ENCODE measurements around the gene ALKBH5. TPM values are rescaled to one million over a fixed set of nuclear protein-coding genes. Genes with fewer than 3 reads are reported as not detected.

ALKBH5 gene
- total and polyA plus RNA-seq, 7 experiments from 2014 or later: 97.4 to 154 (median 116) TPM

- peak overlapping the region in 1 of 9 donors; percentile 19 for H3K27ac Mint-ChIP-seq
- H3K4me3 Mint-ChIP-seq: no peak overlapping the region
- H3K27me3 ChIP-seq (ENCODE audit: control insufficient read depth in 2 of 2, insufficient read depth in 2 of 2, low read length in 2 of 2): no peaks in the 10 kb centered on the region
Observed at GRCh38 chr17:18173740-18174139, 9.9 kb upstream of the ALKBH5 start.

GRCh38 chr17:18176176-18176575, 7.5 kb upstream of the ALKBH5 start:
- Mint-ChIP-seq H3K27me3 (no peaks in the 10 kb centered on the region), H3K4me1 (peaks cover 0 to 8% (median 1%) of the 10 kb centered on the region in 7 donors), H3K4me3 (no peak overlapping the region), H3K36me3 (no peaks in the 10 kb centered on the region), H3K9me3 (no peaks in the 10 kb centered on the region), H3K27ac (no peak overlapping the region)
- CTCF ChIA-PET: no interaction called here
- no peak for DNase-seq
- no peaks in the 10 kb centered on the region for H3K36me3 ChIP-seq (ENCODE audit: control insufficient read depth in 2 of 3, insufficient read depth in 3 of 3, low read length in 3 of 3)
- H3K4me1 ChIP-seq (ENCODE audit: control insufficient read depth in 2 of 2, insufficient read depth in 2 of 2, low read length in 2 of 2): no peaks in the 10 kb centered on the region
- H3K27ac ChIP-seq (ENCODE audit: low read depth, low read length): no peak overlapping the region
- no peaks in the 10 kb centered on the region for H3K9me3 ChIP-seq (ENCODE audit: control insufficient read depth in 2 of 3, low read length in 3 of 3)
- H3K4me3 ChIP-seq (ENCODE audit: low read length): no peak overlapping the region
- intact Hi-C loops (cut with micrococcal nuclease): no loop called here
- peak; percentile 68 for ATAC-seq
- no peaks in the 10 kb centered on the region for H3K27me3 ChIP-seq (ENCODE audit: control insufficient read depth in 2 of 2, insufficient read depth in 2 of 2, low read length in 2 of 2)
- POLR2A ChIA-PET: no interaction called here

More at GRCh38 chr17:18173740-18174139, 9.9 kb upstream of the ALKBH5 start:
- Mint-ChIP-seq H3K27me3 (no peaks in the 10 kb centered on the region), H3K4me1 (peaks cover 0 to 6% (median 0%) of the 10 kb centered on the region in 7 donors), H3K36me3 (no peaks in the 10 kb centered on the region), H3K9me3 (no peaks in the 10 kb centered on the region)
- ChIA-PET POLR2A (no interaction called here), CTCF (no interaction called here)
- no peak for ATAC-seq
- Histone ChIP-seq H3K27ac (ENCODE audit: low read depth, low read length) (no peak overlapping the region), H3K36me3 (ENCODE audit: control insufficient read depth in 2 of 3, insufficient read depth in 3 of 3, low read length in 3 of 3) (no peaks in the 10 kb centered on the region), H3K4me3 (ENCODE audit: low read length) (no peak overlapping the region), H3K9me3 (ENCODE audit: control insufficient read depth in 2 of 3, low read length in 3 of 3) (no peaks in the 10 kb centered on the region), H3K4me1 (ENCODE audit: control insufficient read depth in 2 of 2, insufficient read depth in 2 of 2, low read length in 2 of 2) (no peaks in the 10 kb centered on the region)
- intact Hi-C loops (cut with micrococcal nuclease): no loop called here
- DNase-seq: no peak

GRCh38 chr17:18177133-18177532, 6.5 kb upstream of the ALKBH5 start:
- no peak overlapping the region for H3K4me3 ChIP-seq (ENCODE audit: low read length)
- intact Hi-C loops (cut with micrococcal nuclease): no loop called here
- H3K9me3 ChIP-seq (ENCODE audit: control insufficient read depth in 2 of 3, low read length in 3 of 3): no peaks in the 10 kb centered on the region
- Mint-ChIP-seq H3K4me3 (no peak overlapping the region), H3K36me3 (no peaks in the 10 kb centered on the region), H3K27ac (peak overlapping the region in 1 of 9 donors; percentile 68), H3K4me1 (peaks cover 2 to 17% (median 5%) of the 10 kb centered on the region in 7 donors), H3K9me3 (no peaks in the 10 kb centered on the region), H3K27me3 (no peaks in the 10 kb centered on the region)
- ChIA-PET POLR2A (no interaction called here), CTCF (no interaction called here)
- no peaks in the 10 kb centered on the region for H3K36me3 ChIP-seq (ENCODE audit: control insufficient read depth in 2 of 3, insufficient read depth in 3 of 3, low read length in 3 of 3)
- H3K27me3 ChIP-seq (ENCODE audit: control insufficient read depth in 2 of 2, insufficient read depth in 2 of 2, low read length in 2 of 2): no peaks in the 10 kb centered on the region
- H3K27ac ChIP-seq (ENCODE audit: low read depth, low read length): no peak overlapping the region
- DNase-seq (no peak), ATAC-seq (no peak)
- H3K4me1 ChIP-seq (ENCODE audit: control insufficient read depth in 2 of 2, insufficient read depth in 2 of 2, low read length in 2 of 2): peaks cover 0 to 4% of the 10 kb centered on the region in 2 donors

- ChIA-PET POLR2A (no interaction called here), CTCF (no interaction called here)
- H3K4me1 ChIP-seq (ENCODE audit: control insufficient read depth in 2 of 2, insufficient read depth in 2 of 2, low read length in 2 of 2): peaks cover 3 to 9% of the 10 kb centered on the region in 2 donors
- H3K36me3 Mint-ChIP-seq: no peaks in the 10 kb centered on the region
- no peak overlapping the region for H3K4me3 Mint-ChIP-seq
- peaks cover 6 to 19% (median 10%) of the 10 kb centered on the region in 7 donors for H3K4me1 Mint-ChIP-seq
- no peaks in the 10 kb centered on the region for H3K9me3 ChIP-seq (ENCODE audit: control insufficient read depth in 2 of 3, low read length in 3 of 3)
- H3K4me3 ChIP-seq (ENCODE audit: low read length): no peak overlapping the region
- ATAC-seq: no peak
- no peaks in the 10 kb centered on the region for H3K36me3 ChIP-seq (ENCODE audit: control insufficient read depth in 2 of 3, insufficient read depth in 3 of 3, low read length in 3 of 3)
- H3K27me3 Mint-ChIP-seq: no peaks in the 10 kb centered on the region
- no peaks in the 10 kb centered on the region for H3K9me3 Mint-ChIP-seq
- no peaks in the 10 kb centered on the region for H3K27me3 ChIP-seq (ENCODE audit: control insufficient read depth in 2 of 2, insufficient read depth in 2 of 2, low read length in 2 of 2)
- no peak overlapping the region for H3K27ac Mint-ChIP-seq
- no peak for DNase-seq
- intact Hi-C loops (cut with micrococcal nuclease): no loop called here
- H3K27ac ChIP-seq (ENCODE audit: low read depth, low read length): no peak overlapping the region
Observed at GRCh38 chr17:18177722-18178121, 5.9 kb upstream of the ALKBH5 start.

GRCh38 chr17:18179196-18179595, 4.4 kb upstream of the ALKBH5 start:
- peaks cover 0 to 4% (median 0%) of the 10 kb centered on the region in 11 donors for H3K9me3 Mint-ChIP-seq
- DNase-seq: no peak
- ChIA-PET CTCF (no interaction called here), POLR2A (interaction anchor here (0.6 kb wide), 1 partner anchor 771 kb away, joined by 3 read pairs; no protein-coding TSS in a partner anchor)
- peaks cover 7 to 21% (median 10%) of the 10 kb centered on the region in 7 donors for H3K4me1 Mint-ChIP-seq
- Histone ChIP-seq H3K9me3 (ENCODE audit: control insufficient read depth in 2 of 3, low read length in 3 of 3) (no peaks in the 10 kb centered on the region), H3K4me1 (ENCODE audit: control insufficient read depth in 2 of 2, insufficient read depth in 2 of 2, low read length in 2 of 2) (peaks cover 3 to 9% of the 10 kb centered on the region in 2 donors), H3K4me3 (ENCODE audit: low read length) (no peak overlapping the region), H3K27ac (ENCODE audit: low read depth, low read length) (no peak overlapping the region), H3K36me3 (ENCODE audit: control insufficient read depth in 2 of 3, insufficient read depth in 3 of 3, low read length in 3 of 3) (peaks cover 0 to 4% (median 0%) of the 10 kb centered on the region in 3 experiments), H3K27me3 (ENCODE audit: control insufficient read depth in 2 of 2, insufficient read depth in 2 of 2, low read length in 2 of 2) (no peaks in the 10 kb centered on the region)
- ATAC-seq: no peak
- peak overlapping the region in 2 of 9 donors; percentile 45 to 67 for H3K27ac Mint-ChIP-seq
- H3K4me3 Mint-ChIP-seq: no peak overlapping the region
- H3K27me3 Mint-ChIP-seq: peaks cover 0 to 3% (median 0%) of the 10 kb centered on the region in 5 donors
- no peaks in the 10 kb centered on the region for H3K36me3 Mint-ChIP-seq
- intact Hi-C loops (cut with micrococcal nuclease): no loop called here

GRCh38 chr17:18179804-18180203, 3.8 kb upstream of the ALKBH5 start:
- Mint-ChIP-seq H3K27me3 (peaks cover 0 to 3% (median 0%) of the 10 kb centered on the region in 5 donors), H3K36me3 (peaks cover 0 to 4% (median 0%) of the 10 kb centered on the region in 5 donors), H3K4me1 (peaks cover 9 to 22% (median 11%) of the 10 kb centered on the region in 7 donors), H3K27ac (peak overlapping the region in 5 of 9 donors; percentile 34 to 74 (median 65)), H3K9me3 (peaks cover 0 to 4% (median 0%) of the 10 kb centered on the region in 11 donors), H3K4me3 (no peak overlapping the region)
- ATAC-seq (no peak), DNase-seq (no peak)
- intact Hi-C loops (cut with micrococcal nuclease): loop anchor here (5.0 to 10.0 kb wide), 3 partner anchors 675 to 1797 kb away; partner anchors contain the start of genes AKAP10 (in 1 of the 2), MAPK7 (in 1 of the 2) and PRPSAP2 (in 1 of the 2)
- POLR2A ChIA-PET: interaction anchor here (0.6 kb wide), 1 partner anchor 772 kb away, joined by 3 read pairs; no protein-coding TSS in a partner anchor
- Histone ChIP-seq H3K4me1 (ENCODE audit: control insufficient read depth in 2 of 2, insufficient read depth in 2 of 2, low read length in 2 of 2) (peaks cover 3 to 9% of the 10 kb centered on the region in 2 donors), H3K27me3 (ENCODE audit: control insufficient read depth in 2 of 2, insufficient read depth in 2 of 2, low read length in 2 of 2) (no peaks in the 10 kb centered on the region), H3K36me3 (ENCODE audit: control insufficient read depth in 2 of 3, insufficient read depth in 3 of 3, low read length in 3 of 3) (peaks cover 0 to 4% (median 0%) of the 10 kb centered on the region in 3 experiments), H3K9me3 (ENCODE audit: control insufficient read depth in 2 of 3, low read length in 3 of 3) (no peaks in the 10 kb centered on the region), H3K27ac (ENCODE audit: low read depth, low read length) (no peak overlapping the region), H3K4me3 (ENCODE audit: low read length) (no peak overlapping the region)
- CTCF ChIA-PET: no interaction called here

- Histone ChIP-seq H3K36me3 (ENCODE audit: control insufficient read depth in 2 of 3, insufficient read depth in 3 of 3, low read length in 3 of 3) (peaks cover 0 to 4% (median 0%) of the 10 kb centered on the region in 3 experiments), H3K27ac (ENCODE audit: low read depth, low read length) (peak overlapping the region; percentile 93), H3K27me3 (ENCODE audit: control insufficient read depth in 2 of 2, insufficient read depth in 2 of 2, low read length in 2 of 2) (no peaks in the 10 kb centered on the region), H3K4me3 (ENCODE audit: low read length) (no peak overlapping the region), H3K9me3 (ENCODE audit: control insufficient read depth in 2 of 3, low read length in 3 of 3) (no peaks in the 10 kb centered on the region), H3K4me1 (ENCODE audit: control insufficient read depth in 2 of 2, insufficient read depth in 2 of 2, low read length in 2 of 2) (peaks cover 14 to 20% of the 10 kb centered on the region in 2 donors)
- Mint-ChIP-seq H3K27ac (peak overlapping the region; percentile 96 to 99 (median 98)), H3K4me1 (peaks cover 18 to 38% (median 24%) of the 10 kb centered on the region in 7 donors), H3K9me3 (peaks cover 0 to 4% (median 0%) of the 10 kb centered on the region in 11 donors), H3K36me3 (peaks cover 0 to 16% (median 3%) of the 10 kb centered on the region in 5 donors), H3K4me3 (peak overlapping the region in 4 of 10 donors; percentile 63 to 99 (median 94)), H3K27me3 (peaks cover 0 to 3% (median 0%) of the 10 kb centered on the region in 5 donors)
- intact Hi-C loops (cut with micrococcal nuclease): loop anchor here (5.0 to 10.0 kb wide), 3 partner anchors 673 to 1796 kb away; partner anchors contain the start of genes AKAP10 (in 1 of the 2), MAPK7 (in 1 of the 2) and PRPSAP2 (in 1 of the 2)
- ChIA-PET POLR2A (interaction anchor here (1.1 kb wide), 1 partner anchor 16 kb away, joined by 4 read pairs; no protein-coding TSS in a partner anchor), CTCF (no interaction called here)
- no peak for ATAC-seq
- DNase-seq: peak in 1 of 9 donors; percentile 56
Observed at GRCh38 chr17:18181358-18181757, 2.3 kb upstream of the ALKBH5 start.

All from naive thymus-derived CD4-positive, alpha-beta T cell (primary cell).